K562 (cell line): ENCODE data around the gene ZNF382. TPM values are rescaled to one million over a fixed set of nuclear protein-coding genes. Genes with fewer than 3 reads are reported as not detected.

ENCODE experiments used
- ARID1B ChIP-seq: fragments of 450-650 bp; IDR thresholded peaks from 2 replicates; pipeline ENCODE4 v1.6.1; 2016; ENCODE audit warnings: antibody characterized with exemption, mild to moderate bottlenecking, inconsistent platforms
- BCL6 ChIP-seq: fragments of 250-450 bp; sonication (Bioruptor Pico); IDR thresholded peaks from 2 replicates; pipeline ENCODE4 v1.4.0; 2020
- BRD9 ChIP-seq: fragments of 450-650 bp; IDR thresholded peaks from 2 replicates; pipeline ENCODE4 v1.6.1; 2018; ENCODE audit warnings: low read depth; ENCODE audit not compliant: partially characterized antibody
- BRF1 ChIP-seq: IDR thresholded peaks from 3 replicates; pipeline ENCODE4 v1.6.1; 2011; ENCODE audit warnings: borderline replicate concordance, mild to moderate bottlenecking; ENCODE audit not compliant: insufficient read length; ENCODE audit errors: extremely low read depth
- CAMTA2 ChIP-seq: fragments of 250-450 bp; sonication (Bioruptor Pico); conservative IDR thresholded peaks from 2 replicates; pipeline ENCODE4 v1.5.1; 2022
- CBFB ChIP-seq: sonication (generic); formaldehyde crosslinking; IDR thresholded peaks from 2 replicates; pipeline ENCODE4 v1.4.0; 2020; ENCODE audit warnings: mild to moderate bottlenecking, missing genetic modification reagents
- CHD2 ChIP-seq: IDR thresholded peaks from 2 replicates; pipeline ENCODE4 v1.6.1; 2011; ENCODE audit warnings: low read depth, low read length
- GABPB1 ChIP-seq: sonication (generic); formaldehyde crosslinking; IDR thresholded peaks from 2 replicates; pipeline ENCODE4 v1.8.0; 2022; ENCODE audit warnings: mild to moderate bottlenecking, missing genetic modification reagents
- HNRNPK ChIP-seq: fragments of 200-400 bp; formaldehyde crosslinking; IDR thresholded peaks from one replicate; pipeline ENCODE4 v1.6.1; 2018; ENCODE audit warnings: mild to moderate bottlenecking, low read depth, low read length; ENCODE audit not compliant: poor library complexity, severe bottlenecking
- HSF4 ChIP-seq: fragments of 250-450 bp; sonication (Bioruptor Pico); IDR thresholded peaks from 2 replicates; pipeline ENCODE4 v2.1.2; 2022; ENCODE audit warnings: mild to moderate bottlenecking, moderate library complexity, borderline replicate concordance
- NFATC3 ChIP-seq: fragments of 450-650 bp; IDR thresholded peaks from 2 replicates; pipeline ENCODE4 v1.6.1; 2017; ENCODE audit warnings: mild to moderate bottlenecking
- NFIC ChIP-seq: fragments of 450-650 bp; IDR thresholded peaks from 2 replicates; pipeline ENCODE4 v1.6.1; 2017; ENCODE audit warnings: mild to moderate bottlenecking, inconsistent platforms
- NFXL1 ChIP-seq: fragments of 450-650 bp; formaldehyde crosslinking; IDR thresholded peaks from 2 replicates; pipeline ENCODE4 v1.4.0; 2021; ENCODE audit warnings: mild to moderate bottlenecking
- NR2F6 ChIP-seq: fragments of 450-650 bp; formaldehyde crosslinking; IDR thresholded peaks from 2 replicates; pipeline ENCODE4 v1.4.0; 2020; ENCODE audit warnings: mild to moderate bottlenecking
- PHF8 ChIP-seq: fragments of 200-600 bp; sonication (generic); IDR thresholded peaks from 2 replicates; pipeline ENCODE4 v1.6.1; 2012; ENCODE audit warnings: mixed run types, mild to moderate bottlenecking, inconsistent platforms, low read length, moderate library complexity, borderline replicate concordance
- POLR2H ChIP-seq: IDR thresholded peaks from 2 replicates; pipeline ENCODE4 v1.6.1; 2016; ENCODE audit warnings: missing genetic modification characterization, low read depth, mild to moderate bottlenecking, control low read depth, missing compliant biosample characterization, moderate library complexity
- PRMT5 ChIP-seq: sonication (generic); formaldehyde crosslinking; IDR thresholded peaks from 2 replicates; pipeline ENCODE4 v1.5.0; 2020; ENCODE audit warnings: missing genetic modification reagents
- RFX5 ChIP-seq: IDR thresholded peaks from 2 replicates; pipeline ENCODE4 v1.6.1; 2011; ENCODE audit warnings: low read depth, mild to moderate bottlenecking, improper control_type of control experiment, low read length
- SAP30 ChIP-seq: fragments of 200-600 bp; sonication (generic); IDR thresholded peaks from 2 replicates; pipeline ENCODE4 v1.6.1; 2012; ENCODE audit warnings: borderline replicate concordance, low read depth, mild to moderate bottlenecking, moderate library complexity, low read length, control low read depth, inconsistent platforms; ENCODE audit not compliant: insufficient read depth, poor library complexity, severe bottlenecking
- SMARCB1 ChIP-seq: IDR thresholded peaks from 2 replicates; pipeline ENCODE4 v1.6.1; 2011; ENCODE audit warnings: improper control_type of control experiment, low read depth; ENCODE audit not compliant: insufficient read length
- TAF7 ChIP-seq: fragments of 450-650 bp; IDR thresholded peaks from 2 replicates; pipeline ENCODE4 v1.6.1; 2016; ENCODE audit warnings: missing genetic modification characterization, missing compliant biosample characterization
- TEAD2 ChIP-seq: fragments of 450-650 bp; IDR thresholded peaks from 2 replicates; pipeline ENCODE4 v1.6.1; 2016; ENCODE audit warnings: missing genetic modification characterization, control low read depth, missing compliant biosample characterization
- YBX1 ChIP-seq: fragments of 450-650 bp; IDR thresholded peaks from 2 replicates; pipeline ENCODE4 v1.7.1; 2016; ENCODE audit warnings: mild to moderate bottlenecking
- YY1 ChIP-seq, 3 experiments: IDR thresholded peaks; 2 replicates each; pipeline ENCODE4 v1.6.1; 2011; ENCODE audit warnings: low read length in 2 of 3, mild to moderate bottlenecking in 2 of 3, moderate library complexity in 2 of 3, borderline replicate concordance in 1 of 3, control low read depth in 1 of 3, low read depth in 1 of 3; ENCODE audit not compliant: insufficient read depth in 3 of 3, insufficient replicate concordance in 2 of 3, control insufficient read depth in 1 of 3, insufficient read length in 1 of 3; ENCODE audit errors: extremely low read depth in 1 of 3
- ZFP36 ChIP-seq: fragments of 150-350 bp; IDR thresholded peaks from 2 replicates; pipeline ENCODE4 v1.6.1; 2018; ENCODE audit warnings: low read length, low read depth; ENCODE audit not compliant: partially characterized antibody
- ZNF124 ChIP-seq: sonication (generic); formaldehyde crosslinking; IDR thresholded peaks from 2 replicates; pipeline ENCODE4 v1.8.1; 2022; ENCODE audit warnings: missing genetic modification reagents
- ZNF134 ChIP-seq: fragments of 250-450 bp; sonication (Bioruptor Pico); conservative IDR thresholded peaks from 2 replicates; pipeline ENCODE4 v1.4.0; 2020
- ZNF232 ChIP-seq: sonication (generic); formaldehyde crosslinking; IDR thresholded peaks from 2 replicates; pipeline ENCODE4 v1.8.0; 2022; ENCODE audit warnings: mild to moderate bottlenecking, missing genetic modification reagents
- ZNF436 ChIP-seq: fragments of 250-450, 450-650 bp; sonication (Bioruptor Pico); formaldehyde crosslinking; IDR thresholded peaks from 2 replicates; pipeline ENCODE4 v1.7.0; 2020; ENCODE audit warnings: mild to moderate bottlenecking
- ZZZ3 ChIP-seq: fragments of 450-650 bp; IDR thresholded peaks from 2 replicates; pipeline ENCODE4 v1.6.1; 2016; ENCODE audit warnings: antibody characterized with exemption, mild to moderate bottlenecking, moderate library complexity
- polyA plus RNA-seq, 8 experiments: library from polyadenylated mRNA; depleted of rRNA in 4 of 8; stranded (reverse) in 5 of 8; unstranded in 3 of 8; fragments of >200 nt; fragmentation: Nextera tagmentation in 2 of 8; fragmentation: Illumina TruSeq in 1 of 8; extraction: Ambion mirVana in 2 of 8; extraction: Trizol in 1 of 8; gene quantifications; 2 replicates each; pipeline versions ENCODE4 v1.2.1 to v1.2.3, GENCODE V29; 2011 to 2014; ENCODE audit warnings: inconsistent platforms in 1 of 8, missing spikeins in 1 of 8
- total RNA-seq, 7 experiments: library from RNA; depleted of rRNA in 6 of 7; stranded (reverse); fragments of >200 nt in 6 of 7; fragmentation: Illumina TruSeq in 2 of 7; extraction: Trizol in 2 of 7; gene quantifications; 2 replicates each; pipeline versions ENCODE4 v1.2.1 to v1.2.3, GENCODE V29; 2011 to 2021; ENCODE audit warnings: low replicate concordance in 1 of 7
- TF ChIP-seq, protein P1 (sequence below): IDR thresholded peaks from 2 replicates; pipeline ENCODE4 v1.6.1; 2011; ENCODE audit not compliant: insufficient read length; ENCODE audit errors: extremely low read depth

ZNF382 gene
- total and polyA plus RNA-seq, 9 of the 15 experiments (the other 6 are each of a cell fraction or from before 2014, with no cell fraction given), result 0.04 to 0.27 (median 0.16) TPM; not detected in 5

DNA sequence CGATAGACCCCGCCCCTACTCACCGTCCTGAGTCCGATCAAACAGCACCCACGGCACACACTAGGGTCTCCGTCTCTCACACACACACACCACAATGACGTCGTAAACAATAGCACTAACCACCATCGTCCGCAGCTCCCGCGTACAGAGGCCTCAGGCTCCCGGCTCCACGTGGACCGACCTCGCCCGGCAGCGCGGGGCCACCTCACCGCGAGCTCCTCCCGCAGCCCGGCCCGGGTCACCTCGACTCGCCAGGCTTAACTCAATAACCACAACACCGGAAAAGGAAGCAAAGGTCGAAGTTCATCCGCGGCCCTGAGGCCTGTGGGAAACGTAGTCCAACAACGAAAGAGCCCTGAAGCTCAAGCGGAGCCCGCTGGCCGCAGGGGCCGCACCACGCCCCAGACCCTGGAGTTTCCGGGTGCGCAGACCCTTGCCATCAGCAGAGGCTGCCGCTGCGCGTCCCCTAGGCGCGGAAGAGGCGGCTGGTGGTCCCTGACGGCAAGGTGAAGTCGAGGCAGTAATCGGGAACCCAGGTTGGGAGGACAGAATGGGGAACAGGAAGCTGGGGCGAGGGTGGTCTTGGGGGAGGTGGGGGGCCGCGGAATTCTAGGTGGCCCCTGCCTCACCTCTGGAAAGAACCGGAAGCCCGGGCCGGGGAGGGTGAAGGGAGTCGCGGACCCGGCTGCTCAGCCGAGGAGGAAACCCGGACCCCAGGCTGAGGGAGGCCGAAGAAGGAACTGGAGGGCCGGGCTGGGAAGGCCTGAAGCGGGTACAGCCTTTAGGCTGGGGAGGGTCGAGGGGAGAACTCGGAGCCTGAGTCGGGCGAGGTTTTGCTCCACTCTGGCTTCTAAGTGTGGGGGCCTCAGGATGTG lies 31.9 kb upstream of the ZNF382 start, which contains the start of gene ZNF529 (continued):
- no peak for TF ChIP-seq BRD9
- no peak for TF ChIP-seq SMARCB1
- TF ChIP-seq ZFP36, result no peak
- peak; percentile 97 for TF ChIP-seq CBFB
- no peak for TF ChIP-seq BCL6 (CRISPR knock-in tag)
- peak; percentile 87 for TF ChIP-seq SAP30
- peak; percentile 85 for TF ChIP-seq POLR2H (tag)
- no peak; the same call in 1 of the 2 replicates for TF ChIP-seq ARID1B
- TF ChIP-seq ZNF124, result no peak
- TF ChIP-seq ZNF436 (CRISPR knock-in tag), result no peak
- TF ChIP-seq NFIC, result peak; percentile 56; the same call in 1 of the 2 replicates
- TF ChIP-seq HSF4 (CRISPR knock-in tag), result no peak
- peak; percentile 95 for TF ChIP-seq GABPB1
- TF ChIP-seq CHD2, result 0 out of 2 replicates have a peak, but pooled peaks have one; percentile 45
- TF ChIP-seq, protein P1, sequence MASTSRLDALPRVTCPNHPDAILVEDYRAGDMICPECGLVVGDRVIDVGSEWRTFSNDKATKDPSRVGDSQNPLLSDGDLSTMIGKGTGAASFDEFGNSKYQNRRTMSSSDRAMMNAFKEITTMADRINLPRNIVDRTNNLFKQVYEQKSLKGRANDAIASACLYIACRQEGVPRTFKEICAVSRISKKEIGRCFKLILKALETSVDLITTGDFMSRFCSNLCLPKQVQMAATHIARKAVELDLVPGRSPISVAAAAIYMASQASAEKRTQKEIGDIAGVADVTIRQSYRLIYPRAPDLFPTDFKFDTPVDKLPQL, result no peak
- no peak for TF ChIP-seq TEAD2 (tag)
- TF ChIP-seq HNRNPK, result no peak
- TF ChIP-seq YBX1, result no peak
- TF ChIP-seq ZNF134 (CRISPR knock-in tag), result no peak
- TF ChIP-seq TAF7 (tag), result peak; percentile 44; the same call in 1 of the 2 replicates
- TF ChIP-seq PHF8, result peak; percentile 91
- TF ChIP-seq BRF1, result no peak
- TF ChIP-seq NR2F6, result no peak
- no peak for TF ChIP-seq CAMTA2
- peak in 1 of 3 experiments; percentile 37 for TF ChIP-seq YY1 (IDR thresholded peaks at IDR 0.05; ENCODE audit: borderline replicate concordance in 1 of 3, control insufficient read depth in 1 of 3, extremely low read depth in 1 of 3, insufficient read depth in 3 of 3, insufficient read length in 1 of 3, insufficient replicate concordance in 2 of 3, low read depth in 1 of 3, low read length in 2 of 3)
- TF ChIP-seq NFXL1 (CRISPR knock-in tag), result no peak
- no peak for TF ChIP-seq NFATC3
- no peak for TF ChIP-seq RFX5
- TF ChIP-seq PRMT5 (CRISPR knock-in tag), result no peak
- 0 out of 2 replicates have a peak, but pooled peaks have one; percentile 60 for TF ChIP-seq ZNF232 (CRISPR knock-in tag)
- TF ChIP-seq ZZZ3, result no peak
